ENCODE results near the gene SLC25A25. TPM values are rescaled to one million over a fixed set of nuclear protein-coding genes. Genes with fewer than 3 reads are reported as not detected.

The SLC25A25 gene
- total RNA-seq, 2 donors from 2014 or later: 12.9 to 13.1 TPM

DNA sequence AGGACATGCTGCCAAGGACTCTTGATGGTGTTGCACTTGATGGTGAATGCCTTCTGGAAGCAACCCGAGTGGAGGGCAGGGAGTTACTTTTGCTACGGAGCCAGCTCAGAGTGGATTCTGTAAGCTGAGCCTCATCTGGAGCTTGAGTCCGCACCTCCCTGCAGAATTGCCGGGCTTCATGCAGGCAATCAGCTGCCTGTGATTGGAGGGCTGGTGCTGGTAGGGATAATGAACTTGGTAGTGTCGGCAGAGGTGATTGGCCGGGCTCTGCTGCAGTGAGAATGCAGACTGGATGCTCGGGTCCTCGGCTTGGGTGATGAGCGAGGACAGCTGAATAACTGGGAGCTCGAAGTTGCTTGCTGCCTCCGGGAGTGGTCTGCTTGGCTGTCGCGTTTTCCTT is 23.1 kb downstream of the SLC25A25 start:
- Mint-ChIP-seq H3K36me3 (ENCODE audit: low read depth) (peaks cover 6% of the 10 kb centered on the region), H3K4me1 (peaks cover 7% of the 10 kb centered on the region), H3K9me3 (no peaks in the 10 kb centered on the region), H3K27me3 (ENCODE audit: insufficient read depth) (no peaks in the 10 kb centered on the region), H3K27ac (peak overlapping the region; percentile 35), H3K4me3 (no peak overlapping the region)
- peaks cover 7% of the 10 kb centered on the region for H3K36me3 ChIP-seq (ENCODE audit: control insufficient read depth, insufficient read depth, low read length)
- no peak overlapping the region for H3K9ac ChIP-seq (ENCODE audit: extremely low read depth, low read length, poor library complexity, severe bottlenecking)
- H3K27me3 ChIP-seq (ENCODE audit: control insufficient read depth, insufficient read depth, low read length, poor library complexity, severe bottlenecking): no peaks in the 10 kb centered on the region
- no peaks in the 10 kb centered on the region for H3K4me1 ChIP-seq (ENCODE audit: control insufficient read depth, insufficient read depth, low read length)
- no peaks in the 10 kb centered on the region for H3K9me3 ChIP-seq (ENCODE audit: control insufficient read depth, low read length)
- TF ChIP-seq, protein P1, sequence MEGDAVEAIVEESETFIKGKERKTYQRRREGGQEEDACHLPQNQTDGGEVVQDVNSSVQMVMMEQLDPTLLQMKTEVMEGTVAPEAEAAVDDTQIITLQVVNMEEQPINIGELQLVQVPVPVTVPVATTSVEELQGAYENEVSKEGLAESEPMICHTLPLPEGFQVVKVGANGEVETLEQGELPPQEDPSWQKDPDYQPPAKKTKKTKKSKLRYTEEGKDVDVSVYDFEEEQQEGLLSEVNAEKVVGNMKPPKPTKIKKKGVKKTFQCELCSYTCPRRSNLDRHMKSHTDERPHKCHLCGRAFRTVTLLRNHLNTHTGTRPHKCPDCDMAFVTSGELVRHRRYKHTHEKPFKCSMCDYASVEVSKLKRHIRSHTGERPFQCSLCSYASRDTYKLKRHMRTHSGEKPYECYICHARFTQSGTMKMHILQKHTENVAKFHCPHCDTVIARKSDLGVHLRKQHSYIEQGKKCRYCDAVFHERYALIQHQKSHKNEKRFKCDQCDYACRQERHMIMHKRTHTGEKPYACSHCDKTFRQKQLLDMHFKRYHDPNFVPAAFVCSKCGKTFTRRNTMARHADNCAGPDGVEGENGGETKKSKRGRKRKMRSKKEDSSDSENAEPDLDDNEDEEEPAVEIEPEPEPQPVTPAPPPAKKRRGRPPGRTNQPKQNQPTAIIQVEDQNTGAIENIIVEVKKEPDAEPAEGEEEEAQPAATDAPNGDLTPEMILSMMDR (conservative IDR thresholded peaks at IDR 0.05): no peak
- peak; percentile 92 for DNase-seq
- 73 to 78% methylated on average over 11 to 13 of the region's 13 CpGs for WGBS, 2 experiments (ENCODE audit: insufficient coverage in 1 of 2, insufficient read length in 1 of 2)
- H3K27ac ChIP-seq (ENCODE audit: low read depth, low read length): peak overlapping the region; percentile 36
- no peak overlapping the region for H3K4me3 ChIP-seq (ENCODE audit: low read length)

DNA sequence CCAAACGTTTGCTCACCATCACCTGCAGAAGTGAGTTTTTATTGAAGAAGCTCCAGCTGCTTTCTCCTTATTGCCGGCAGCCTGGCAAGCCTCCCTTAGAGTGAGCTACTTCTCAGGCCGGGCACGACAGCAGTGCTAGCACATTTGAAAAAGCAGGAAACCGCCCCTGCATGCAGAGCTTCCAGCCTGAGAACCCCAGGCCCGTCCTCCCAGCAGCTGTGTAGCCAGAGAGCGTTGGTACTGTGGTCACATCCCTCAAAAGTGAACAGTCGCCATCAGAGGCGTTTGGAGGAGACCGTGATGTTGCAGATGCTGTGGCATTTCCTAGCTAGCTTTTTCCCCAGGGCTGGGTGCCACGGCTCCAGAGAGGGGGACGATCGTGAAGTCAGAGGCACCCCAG is 23.5 kb downstream of the SLC25A25 start:
- H3K27me3 Mint-ChIP-seq (ENCODE audit: insufficient read depth): no peaks in the 10 kb centered on the region
- H3K4me3 ChIP-seq (ENCODE audit: low read length): no peak overlapping the region
- TF ChIP-seq, protein P1 (conservative IDR thresholded peaks at IDR 0.05): no peak
- H3K27me3 ChIP-seq (ENCODE audit: control insufficient read depth, insufficient read depth, low read length, poor library complexity, severe bottlenecking): no peaks in the 10 kb centered on the region
- H3K36me3 ChIP-seq (ENCODE audit: control insufficient read depth, insufficient read depth, low read length): peaks cover 7% of the 10 kb centered on the region
- H3K4me3 Mint-ChIP-seq: no peak overlapping the region
- 76 to 82% methylated on average over 12 to 13 of the region's 13 CpGs for WGBS, 2 experiments (ENCODE audit: insufficient coverage in 1 of 2, insufficient read length in 1 of 2)
- peaks cover 7% of the 10 kb centered on the region for H3K4me1 Mint-ChIP-seq
- DNase-seq: no peak
- no peaks in the 10 kb centered on the region for H3K9me3 Mint-ChIP-seq
- no peaks in the 10 kb centered on the region for H3K4me1 ChIP-seq (ENCODE audit: control insufficient read depth, insufficient read depth, low read length)
- H3K9ac ChIP-seq (ENCODE audit: extremely low read depth, low read length, poor library complexity, severe bottlenecking): no peak overlapping the region
- no peak overlapping the region for H3K27ac ChIP-seq (ENCODE audit: low read depth, low read length)
- H3K9me3 ChIP-seq (ENCODE audit: control insufficient read depth, low read length): no peaks in the 10 kb centered on the region
- H3K27ac Mint-ChIP-seq: no peak overlapping the region
- peaks cover 6% of the 10 kb centered on the region for H3K36me3 Mint-ChIP-seq (ENCODE audit: low read depth)

DNA sequence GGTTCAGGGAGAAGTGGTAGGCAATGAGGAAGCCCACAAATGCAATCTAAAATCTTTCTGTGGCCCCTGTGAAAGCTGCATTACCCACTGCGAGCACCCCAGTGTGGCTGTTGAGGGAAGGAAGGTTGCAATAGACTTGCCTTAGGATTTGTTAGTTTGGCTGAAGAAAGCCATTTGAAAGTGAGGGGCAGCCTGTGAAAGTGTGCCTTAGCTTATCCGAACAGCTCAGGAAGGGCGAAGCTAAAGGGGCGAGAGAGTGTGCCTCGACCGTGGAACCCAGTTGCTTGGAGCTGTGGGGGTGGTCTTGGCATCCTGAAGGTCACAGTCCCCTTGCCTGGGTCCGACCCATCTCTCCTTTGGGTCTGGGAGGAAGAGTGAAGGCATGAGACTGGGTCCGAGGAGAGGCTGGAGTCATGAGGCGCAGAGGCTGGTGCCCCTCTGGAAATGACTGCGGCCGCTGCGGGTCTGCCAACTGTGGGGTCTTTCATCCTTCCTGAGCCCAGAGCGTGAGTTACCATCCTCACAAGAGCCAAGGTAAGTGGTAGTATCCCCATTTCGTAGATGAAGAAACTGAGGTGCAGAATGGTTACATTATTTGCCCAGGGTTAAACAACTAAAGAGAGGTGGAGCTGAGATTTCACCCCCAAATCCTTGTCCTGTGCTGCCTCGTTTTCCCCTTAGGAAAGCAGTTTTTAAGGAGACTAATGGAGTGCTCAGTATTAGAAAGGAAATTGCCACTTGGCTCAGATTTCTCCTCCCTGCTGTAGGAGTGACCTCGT is 24.4 kb downstream of the SLC25A25 start:
- Histone ChIP-seq H3K36me3 (ENCODE audit: control insufficient read depth, insufficient read depth, low read length) (peaks cover 7% of the 10 kb centered on the region), H3K9me3 (ENCODE audit: control insufficient read depth, low read length) (no peaks in the 10 kb centered on the region), H3K9ac (ENCODE audit: extremely low read depth, low read length, poor library complexity, severe bottlenecking) (no peak overlapping the region), H3K27ac (ENCODE audit: low read depth, low read length) (no peak overlapping the region), H3K27me3 (ENCODE audit: control insufficient read depth, insufficient read depth, low read length, poor library complexity, severe bottlenecking) (no peaks in the 10 kb centered on the region), H3K4me1 (ENCODE audit: control insufficient read depth, insufficient read depth, low read length) (no peaks in the 10 kb centered on the region), H3K4me3 (ENCODE audit: low read length) (no peak overlapping the region)
- WGBS, 2 experiments (ENCODE audit: insufficient coverage in 1 of 2, insufficient read length in 1 of 2): 88 to 91% methylated on average over 12 to 16 of the region's 16 CpGs
- TF ChIP-seq, protein P1 (conservative IDR thresholded peaks at IDR 0.05): no peak
- H3K9me3 Mint-ChIP-seq: no peaks in the 10 kb centered on the region
- no peak overlapping the region for H3K4me3 Mint-ChIP-seq
- peaks cover 7% of the 10 kb centered on the region for H3K4me1 Mint-ChIP-seq
- DNase-seq: no peak
- no peaks in the 10 kb centered on the region for H3K27me3 Mint-ChIP-seq (ENCODE audit: insufficient read depth)
- peaks cover 4% of the 10 kb centered on the region for H3K36me3 Mint-ChIP-seq (ENCODE audit: low read depth)
- H3K27ac Mint-ChIP-seq: no peak overlapping the region

Measured in endodermal cell (in vitro differentiated cells).